GM08714 (cell line): ENCODE measurements around the gene RPL18A.
A peak's percentile ranks its signal among the peaks of the same experiment; 100 is the strongest.

Experiments used
- H3K4me3 ChIP-seq: fragments of 200-500 bp; sonication (Bioruptor generic); 2 replicates; pipeline ENCODE4 v1.5.1; 2014; ENCODE audit warnings: mild to moderate bottlenecking, low read length, inconsistent platforms
- ZNF274 ChIP-seq: IDR thresholded peaks from 2 replicates; pipeline ENCODE4 v1.6.1; 2012; ENCODE audit warnings: mild to moderate bottlenecking, low read depth, low read length

The RPL18A gene

DNA sequence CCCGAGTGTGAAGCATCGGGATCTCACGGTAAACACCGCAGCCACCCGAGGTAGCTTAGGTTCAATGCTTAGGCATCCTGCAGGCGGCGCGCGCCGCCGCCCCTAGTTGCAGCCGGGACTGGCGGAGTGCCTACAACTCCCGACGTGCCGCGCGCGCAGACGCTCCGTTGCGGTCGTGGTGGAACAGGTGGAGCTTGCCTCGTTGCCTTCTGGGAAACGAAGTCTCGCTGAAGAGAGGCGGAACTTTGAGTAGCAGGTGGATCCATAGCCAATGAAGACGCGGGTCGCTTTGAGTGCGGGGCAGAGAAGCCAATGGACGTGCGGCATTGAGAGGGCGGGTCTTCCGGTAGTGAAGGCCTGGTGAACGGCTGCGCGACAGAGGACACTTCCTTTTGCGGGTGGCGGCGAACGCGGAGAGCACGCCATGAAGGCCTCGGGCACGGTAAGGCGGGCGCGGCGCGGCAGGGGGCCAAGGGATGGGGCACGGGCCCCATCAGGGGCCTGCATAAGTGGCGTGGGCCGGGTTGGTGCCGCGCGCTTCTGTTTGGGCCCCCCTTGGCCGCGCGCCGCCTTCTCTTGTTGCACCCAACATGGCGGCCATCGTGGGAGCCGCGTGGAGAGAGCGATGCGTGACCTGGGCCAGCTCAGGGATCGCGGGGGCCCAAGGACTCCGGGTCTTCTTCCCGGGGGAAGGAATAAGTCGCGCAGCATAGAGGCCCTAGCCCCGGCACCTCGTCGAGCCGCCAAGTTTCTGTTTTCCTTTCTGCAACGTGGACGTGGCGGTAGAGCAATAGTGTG, at the start of gene RPL18A:
TSS of gene RPL18A (plus strand) at position 378 of the 798 bp plus-strand sequence. CDS start at position 425, 47 bp downstream.
- no peak for TF ChIP-seq ZNF274
- peak within 1 kb of the TSS; percentile 80 for H3K4me3 ChIP-seq

DNA sequence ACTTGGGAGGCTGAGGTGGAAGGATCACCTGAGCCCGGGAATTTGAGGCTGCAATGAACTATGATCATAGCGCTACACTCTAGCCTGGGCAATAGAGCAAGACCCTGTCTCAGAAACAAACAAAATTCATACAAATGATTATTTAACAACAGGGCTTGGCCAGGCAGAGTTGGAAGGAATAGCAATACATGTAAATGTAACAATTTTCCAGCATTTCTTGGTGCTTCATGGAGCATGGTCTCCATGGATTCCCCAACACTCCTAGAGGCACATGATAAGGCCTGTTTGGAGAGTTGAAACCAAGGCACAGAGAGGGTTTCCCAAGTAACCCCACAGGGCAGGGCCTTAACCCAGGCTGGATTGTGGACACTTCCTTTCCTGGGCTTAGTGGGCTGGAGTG, 48.6 kb upstream of the RPL18A start:
- H3K4me3 ChIP-seq = no peak overlapping the region
- no peak for TF ChIP-seq ZNF274

DNA sequence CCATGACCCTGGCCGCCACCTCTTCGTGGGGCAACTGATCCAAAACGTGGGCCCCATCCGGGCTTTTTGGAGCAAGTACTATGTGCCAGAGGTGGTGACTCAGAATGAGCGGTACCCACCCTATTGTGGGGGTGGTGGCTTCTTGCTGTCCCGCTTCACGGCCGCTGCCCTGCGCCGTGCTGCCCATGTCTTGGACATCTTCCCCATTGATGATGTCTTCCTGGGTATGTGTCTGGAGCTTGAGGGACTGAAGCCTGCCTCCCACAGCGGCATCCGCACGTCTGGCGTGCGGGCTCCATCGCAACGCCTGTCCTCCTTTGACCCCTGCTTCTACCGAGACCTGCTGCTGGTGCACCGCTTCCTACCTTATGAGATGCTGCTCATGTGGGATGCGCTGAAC, 48.0 kb upstream of the RPL18A start:
- no peak for TF ChIP-seq ZNF274
- H3K4me3 ChIP-seq = no peak overlapping the region

DNA sequence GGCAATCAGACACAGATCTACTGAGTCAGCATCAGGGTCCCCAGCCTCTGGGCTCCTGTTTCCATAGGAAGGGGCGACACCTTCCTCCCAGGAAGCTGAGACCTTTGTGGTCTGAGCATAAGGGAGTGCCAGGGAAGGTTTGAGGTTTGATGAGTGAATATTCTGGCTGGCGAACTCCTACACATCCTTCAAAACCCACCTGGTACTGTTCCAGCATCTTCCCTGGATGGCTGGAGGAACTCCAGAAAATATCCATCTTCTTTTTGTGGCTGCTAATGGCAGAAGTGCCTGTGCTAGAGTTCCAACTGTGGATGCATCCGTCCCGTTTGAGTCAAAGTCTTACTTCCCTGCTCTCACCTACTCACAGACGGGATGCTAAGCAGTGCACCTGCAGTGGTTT, 47.6 kb upstream of the RPL18A start:
- H3K4me3 ChIP-seq = no peak overlapping the region
- TF ChIP-seq ZNF274 = no peak

- TF ChIP-seq ZNF274 = no peak
- no peak overlapping the region for H3K4me3 ChIP-seq
Observed at GRCh38 chr19:17817668-17818363, 41.9 kb upstream of the RPL18A start.

DNA sequence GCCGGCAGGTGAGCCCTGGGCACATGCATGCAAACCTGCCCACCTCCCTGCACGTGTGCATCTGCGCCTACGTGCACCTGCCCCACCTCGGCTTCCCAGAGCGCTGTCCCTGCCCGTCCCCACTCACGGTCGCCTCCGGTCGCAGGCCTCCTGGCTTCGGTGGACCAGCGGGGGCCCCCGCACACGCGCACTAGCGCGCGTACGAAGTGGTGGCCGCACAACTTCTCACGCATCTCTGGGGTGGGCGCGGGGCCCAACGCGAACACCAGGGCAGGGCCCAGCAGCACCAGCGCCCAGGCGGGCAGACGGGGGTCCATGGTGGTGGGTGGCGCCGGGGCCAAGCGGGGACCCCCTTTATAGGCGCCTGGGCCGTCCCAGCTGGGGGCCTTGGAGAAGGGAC, 38.5 kb upstream of the RPL18A start, which contains the start of gene INSL3:
TSS of gene INSL3 (minus strand) at position 330 of the 400 bp plus-strand sequence. CDS start at position 317, 13 bp downstream.
- no peak within 1 kb of the TSS for H3K4me3 ChIP-seq
- TF ChIP-seq ZNF274 = no peak

DNA sequence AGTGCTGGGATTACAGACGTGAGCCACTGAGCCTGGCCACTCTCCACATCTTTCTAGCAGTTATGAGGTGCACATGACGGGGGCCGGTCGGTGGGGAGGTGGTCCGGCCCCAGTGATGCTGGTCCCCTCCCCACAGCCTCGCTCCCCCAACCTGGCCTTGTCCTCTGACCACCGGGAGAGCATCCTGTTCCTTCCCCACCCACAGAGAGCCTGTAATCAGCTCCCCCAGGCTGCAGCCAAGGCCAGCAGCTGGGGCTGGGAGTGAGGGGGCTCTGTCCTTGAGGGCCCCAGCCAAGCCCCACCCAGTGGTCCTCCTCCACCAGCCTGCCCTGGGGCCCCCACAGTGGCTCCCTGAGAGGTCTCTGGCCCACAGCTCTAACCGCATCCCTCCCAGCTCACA, 35.4 kb upstream of the RPL18A start:
- TF ChIP-seq ZNF274 = no peak
- H3K4me3 ChIP-seq = no peak overlapping the region

DNA sequence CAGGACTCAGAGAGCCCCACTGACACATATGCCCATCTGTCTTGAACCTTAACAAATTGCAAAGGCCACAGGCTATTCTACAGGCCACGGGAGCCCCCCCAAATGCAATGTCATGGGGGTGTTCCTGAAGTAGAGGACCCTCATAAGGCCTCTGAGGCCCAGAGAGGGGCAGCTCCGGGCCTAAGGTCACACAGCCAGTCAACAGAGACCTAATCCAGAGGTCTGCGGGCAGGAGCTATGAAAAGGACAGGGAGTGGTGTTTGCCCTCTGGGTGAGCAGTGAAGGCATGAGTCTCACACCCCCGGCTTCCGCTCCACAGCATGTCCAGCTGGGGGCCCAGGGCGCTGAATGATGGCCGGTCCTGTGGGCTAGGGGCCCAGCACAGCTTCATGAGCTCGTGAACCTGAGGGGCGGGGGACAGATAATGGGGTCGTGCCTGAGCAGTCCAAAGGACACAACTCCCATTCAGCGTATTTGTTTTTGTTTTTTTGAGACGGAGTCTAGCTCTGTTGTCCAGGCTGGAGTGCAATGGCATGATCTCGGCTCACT, 33.1 kb upstream of the RPL18A start:
- no peak overlapping the region for H3K4me3 ChIP-seq
- TF ChIP-seq ZNF274 = no peak

- TF ChIP-seq ZNF274 = no peak
- H3K4me3 ChIP-seq = no peak overlapping the region
Observed at GRCh38 chr19:17829855-17830566, 29.7 kb upstream of the RPL18A start.

DNA sequence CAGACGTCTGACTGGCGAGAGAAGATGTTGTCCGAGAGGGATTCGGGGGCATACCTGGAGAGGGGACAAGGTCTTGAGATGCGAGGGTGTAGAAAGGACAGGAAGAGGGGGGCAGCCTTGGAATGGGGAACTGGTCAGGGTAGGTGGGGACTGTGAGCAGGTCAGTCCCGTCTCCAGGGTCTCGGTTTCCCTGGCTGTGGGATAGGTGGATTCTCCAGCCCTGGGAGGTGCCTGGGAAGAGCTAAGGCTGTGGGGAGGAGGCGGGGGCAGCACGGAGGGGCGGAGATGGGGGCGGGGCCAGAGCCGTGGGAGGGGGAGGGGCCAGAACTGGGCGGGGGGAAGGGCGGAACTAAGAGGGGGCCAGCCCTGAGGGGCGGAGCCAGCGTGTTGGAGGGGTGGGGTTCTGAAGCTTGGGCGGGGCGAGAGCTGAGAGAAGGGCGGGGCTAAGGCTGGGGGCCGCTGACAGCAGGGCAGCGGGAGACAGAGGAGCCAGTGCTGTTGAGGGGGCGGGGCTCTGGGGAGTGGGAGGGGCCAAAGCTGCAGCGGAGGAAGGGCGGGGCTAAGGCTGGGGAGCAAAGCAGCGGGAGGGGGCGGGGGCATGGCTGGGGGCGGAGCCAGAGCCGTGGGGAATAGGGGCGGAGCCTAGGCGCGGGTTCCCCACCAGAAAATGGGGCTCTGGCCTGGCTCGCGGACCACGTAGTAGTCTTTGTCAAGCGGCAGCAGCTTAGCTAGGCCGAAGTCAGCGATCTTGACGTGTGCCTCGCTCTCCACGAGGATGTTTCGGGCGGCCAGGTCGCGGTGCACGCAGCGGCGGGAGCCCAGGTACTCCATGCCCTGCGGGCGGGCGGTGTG, 28.9 kb upstream of the RPL18A start:
- no peak overlapping the region for H3K4me3 ChIP-seq
- no peak for TF ChIP-seq ZNF274

GRCh38 chr19:17831419-17831888, 28.3 kb upstream of the RPL18A start:
- no peak overlapping the region for H3K4me3 ChIP-seq
- TF ChIP-seq ZNF274 = no peak

DNA sequence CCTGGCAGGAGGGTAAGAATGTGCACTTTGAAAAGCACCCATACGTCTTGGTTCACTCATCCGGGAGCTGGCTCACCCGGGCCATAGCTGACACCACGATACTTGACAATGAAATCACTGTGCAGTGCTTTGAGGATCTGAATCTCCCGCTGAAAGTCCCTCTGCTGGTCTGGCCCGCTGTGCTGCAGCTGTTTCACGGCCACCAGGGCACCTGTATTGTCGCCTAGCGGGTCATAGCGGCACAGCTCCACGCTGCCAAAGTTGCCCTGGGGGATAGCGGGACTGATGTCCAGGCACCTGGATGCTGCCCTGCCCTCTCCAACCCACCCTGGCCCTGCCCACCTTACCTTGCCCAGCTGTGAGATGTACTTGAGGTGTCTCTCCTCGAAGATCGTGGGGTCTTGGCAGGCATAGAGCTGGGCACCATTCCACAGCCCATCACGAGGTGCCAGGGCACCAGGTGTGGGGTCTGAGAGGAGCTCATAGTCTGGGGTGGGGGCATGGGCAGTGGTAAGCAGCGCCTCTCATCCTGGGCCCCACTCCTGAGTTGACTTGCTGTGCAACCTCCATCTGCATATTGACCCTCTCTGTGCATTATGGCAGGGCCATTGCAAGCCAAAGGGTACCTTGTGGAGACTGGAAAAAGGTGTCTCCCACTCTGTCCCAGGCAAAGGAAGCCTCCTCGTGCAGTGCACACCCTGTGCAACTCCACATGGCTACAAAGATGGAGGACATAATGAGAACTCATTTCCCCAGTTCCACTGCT, 27.1 kb upstream of the RPL18A start:
- TF ChIP-seq ZNF274 = no peak
- H3K4me3 ChIP-seq = no peak overlapping the region

- no peak overlapping the region for H3K4me3 ChIP-seq
- no peak for TF ChIP-seq ZNF274
Observed at GRCh38 chr19:17834350-17835181, 25.1 kb upstream of the RPL18A start.
